Naive thymus-derived CD4-positive, alpha-beta T cell (primary cell): ENCODE data around the gene CBFA2T2. TPM values are rescaled to one million over a fixed set of nuclear protein-coding genes. Genes with fewer than 3 reads are reported as not detected.
A peak's percentile ranks its signal among the peaks of the same experiment; 100 is the strongest.
"Not testable (repeated sequence)": the region's sequence is repeated elsewhere in the genome, so short reads cannot be mapped to it uniquely, and the experiment has no call there.

Experiments
- ATAC-seq: fragments of 150-1000 bp; cut with Tn5 transposase; 2 replicates; pipeline ENCODE4 v1.10.0; 2021; ENCODE audit warnings: mild to moderate bottlenecking, moderate library complexity
- CTCF ChIA-PET: fragments of 350-600 bp; sonication (Branson Sonifier 250); formaldehyde crosslinking; loops from one replicate; lab custom pipeline; 2021; ENCODE audit warnings: antibody characterized with exemption; lab: Charles Lee
- POLR2A ChIA-PET: fragments of 350-600 bp; sonication (Branson Sonifier 250); formaldehyde crosslinking; loops from one replicate; lab custom pipeline; 2021; ENCODE audit warnings: antibody characterized with exemption, inconsistent platforms; lab: Charles Lee
- DNase-seq, 9 donors: peaks; one replicate each; pipeline versions ENCODE4 v3.0.0 to v3.0.0-alpha.2; 2020 to 2022; ENCODE audit warnings: mixed read lengths in 1 of 9
- H3K27ac ChIP-seq: one replicate; pipeline ENCODE4 v1.7.0; 2013; ENCODE audit warnings: mild to moderate bottlenecking, low read depth, low read length, moderate library complexity
- H3K27me3 ChIP-seq, 2 donors: one replicate each; pipeline ENCODE4 v1.7.0; 2013; ENCODE audit warnings: low read length in 2 of 2, mild to moderate bottlenecking in 2 of 2, moderate library complexity in 2 of 2; ENCODE audit not compliant: control insufficient read depth in 2 of 2, insufficient read depth in 2 of 2
- H3K36me3 ChIP-seq, 3 experiments: 1 replicate in 2 of 3; 2 replicates in 1 of 3; pipeline ENCODE4 v1.7.0; 2013; ENCODE audit warnings: low read length in 3 of 3, mild to moderate bottlenecking in 3 of 3, moderate library complexity in 1 of 3; ENCODE audit not compliant: insufficient read depth in 3 of 3, control insufficient read depth in 2 of 3
- H3K4me1 ChIP-seq, 2 donors: one replicate each; pipeline ENCODE4 v1.7.0; 2013; ENCODE audit warnings: low read length in 2 of 2, mild to moderate bottlenecking in 2 of 2, moderate library complexity in 1 of 2; ENCODE audit not compliant: control insufficient read depth in 2 of 2, insufficient read depth in 2 of 2
- H3K4me3 ChIP-seq: 2 replicates; pipeline ENCODE4 v1.7.0; 2013; ENCODE audit warnings: mild to moderate bottlenecking, low read length
- H3K9me3 ChIP-seq, 3 experiments: 1 replicate in 2 of 3; 2 replicates in 1 of 3; pipeline ENCODE4 v1.7.0; 2013; ENCODE audit warnings: low read length in 3 of 3; ENCODE audit not compliant: control insufficient read depth in 2 of 3
- H3K27ac Mint-ChIP-seq, 9 donors: one replicate each; pipeline ENCODE4 v1.8.0; 2020 to 2022; ENCODE audit warnings: mixed read lengths in 9 of 9, mild to moderate bottlenecking in 8 of 9, moderate library complexity in 5 of 9, inconsistent platforms in 2 of 9
- H3K27me3 Mint-ChIP-seq, 5 donors: one replicate each; pipeline ENCODE4 v1.8.0; 2021 to 2022; ENCODE audit warnings: mixed read lengths in 5 of 5, mild to moderate bottlenecking in 1 of 5
- H3K36me3 Mint-ChIP-seq, 5 donors: one replicate each; pipeline ENCODE4 v1.8.0; 2020 to 2022; ENCODE audit warnings: mixed read lengths in 5 of 5, mild to moderate bottlenecking in 3 of 5, inconsistent platforms in 1 of 5
- H3K4me1 Mint-ChIP-seq, 7 donors: one replicate each; pipeline ENCODE4 v1.8.0; 2020 to 2022; ENCODE audit warnings: mixed read lengths in 7 of 7, mild to moderate bottlenecking in 3 of 7, inconsistent platforms in 1 of 7
- H3K4me3 Mint-ChIP-seq, 10 donors: one replicate each; pipeline ENCODE4 v1.8.0; 2020 to 2022; ENCODE audit warnings: mild to moderate bottlenecking in 10 of 10, mixed read lengths in 10 of 10, moderate library complexity in 6 of 10, inconsistent platforms in 2 of 10
- H3K9me3 Mint-ChIP-seq, 11 donors: one replicate each; pipeline ENCODE4 v1.8.0; 2020 to 2022; ENCODE audit warnings: mixed read lengths in 11 of 11, mild to moderate bottlenecking in 4 of 11, inconsistent platforms in 1 of 11, moderate library complexity in 1 of 11
- intact Hi-C, 2 donors: fragments of 100-400 bp; cut with micrococcal nuclease; formaldehyde crosslinking; loops; one replicate each; pipeline ENCODE4 v1.15.1; 2023
- polyA plus RNA-seq, 2 donors: library from polyadenylated mRNA; unstranded; fragments of 300-500 nt; fragmentation: Illumina TruSeq; gene quantifications; one replicate each; pipeline ENCODE4 v1.2.3, GENCODE V29; 2021
- total RNA-seq, 6 experiments: library from RNA in 5 of 6; stranded (reverse) in 5 of 6; gene quantifications; 1 replicate in 5 of 6; 2 replicates in 1 of 6; pipeline ENCODE4 v1.2.3 and lab custom pipeline; 2021 to 2026

Gene CBFA2T2
- total and polyA plus RNA-seq, 7 experiments from 2014 or later, result 13.5 to 37.8 (median 26.8) TPM

DNA sequence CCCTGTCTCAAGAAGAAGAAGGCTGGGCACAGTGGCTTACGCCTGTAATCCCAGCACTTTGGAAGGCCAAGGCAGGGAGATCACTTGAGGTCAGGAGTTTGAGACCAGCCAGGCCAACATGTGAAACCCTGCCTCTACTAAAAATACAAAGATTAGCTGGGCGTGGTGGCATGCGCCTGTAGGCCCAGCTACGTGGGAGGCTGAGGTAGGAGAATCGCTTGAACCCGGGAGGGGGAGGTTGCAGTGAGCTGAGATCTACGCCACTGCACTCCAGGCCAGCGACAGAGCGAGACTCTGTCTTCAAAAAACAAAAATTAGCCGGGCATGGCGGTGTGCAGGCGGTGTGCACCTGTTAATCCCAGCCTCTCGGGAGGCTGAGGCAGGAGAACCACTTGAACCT is 22.0 kb downstream of the CBFA2T2 start:
- DNase-seq, H3K4me3 Mint-ChIP-seq, H3K9me3 ChIP-seq, intact Hi-C loops, ATAC-seq, H3K4me1 ChIP-seq, H3K27me3 ChIP-seq, H3K27me3 Mint-ChIP-seq, H3K36me3 ChIP-seq, H3K27ac Mint-ChIP-seq, CTCF ChIA-PET, H3K4me3 ChIP-seq, POLR2A ChIA-PET, H3K27ac ChIP-seq: not testable (repeated sequence)
- Mint-ChIP-seq H3K4me1 (peaks cover 12 to 50% (median 34%) of the 10 kb centered on the region in 7 donors), H3K36me3 (peaks cover 4 to 26% (median 20%) of the 10 kb centered on the region in 5 donors), H3K9me3 (peaks cover 0 to 15% (median 0%) of the 10 kb centered on the region in 11 donors)

DNA sequence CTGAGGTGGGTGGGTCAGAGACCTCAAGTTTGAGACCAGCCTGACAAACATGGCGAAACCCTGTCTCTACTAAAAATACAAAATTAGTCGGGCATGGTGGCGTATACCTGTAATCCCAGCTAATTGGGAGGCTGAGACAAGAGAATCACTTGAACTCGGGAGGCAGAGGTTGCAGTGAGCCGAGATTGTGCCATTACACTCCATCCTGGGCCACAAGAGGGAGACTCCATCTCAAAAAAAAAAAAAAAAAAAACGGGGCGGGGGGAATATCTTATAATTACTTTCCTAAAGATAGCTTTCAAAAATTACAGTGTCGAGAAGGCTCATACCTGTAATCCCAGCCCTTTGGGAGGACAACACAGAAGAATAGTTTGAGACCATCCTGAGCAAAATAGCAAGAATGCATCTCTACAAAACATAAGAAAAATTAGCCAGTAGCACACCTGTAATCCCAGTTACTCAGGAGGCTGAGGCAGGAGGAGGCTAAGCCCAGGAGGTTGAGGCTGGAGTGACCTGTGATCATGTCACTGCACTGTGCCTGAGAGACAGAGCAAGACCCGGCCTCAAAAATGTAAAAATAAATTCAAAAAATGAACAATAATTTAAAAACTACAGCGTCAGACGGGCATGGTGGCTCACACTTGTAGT is 25.8 kb downstream of the CBFA2T2 start:
- ChIA-PET CTCF (interaction anchor here (0.6 to 0.7 kb wide), 2 partner anchors 77 to 119 kb away, joined by 5 to 7 read pairs; no protein-coding TSS in a partner anchor), POLR2A (no interaction called here)
- DNase-seq (peak in 1 of 9 donors; percentile 5), ATAC-seq (no peak)
- Mint-ChIP-seq H3K27me3 (no peaks in the 10 kb centered on the region), H3K4me3 (no peak overlapping the region), H3K27ac (no peak overlapping the region), H3K4me1 (peaks cover 6 to 33% (median 24%) of the 10 kb centered on the region in 7 donors), H3K9me3 (peaks cover 0 to 1% (median 0%) of the 10 kb centered on the region in 11 donors), H3K36me3 (peaks cover 0 to 5% (median under 1%) of the 10 kb centered on the region in 5 donors)
- Histone ChIP-seq H3K27ac (no peak overlapping the region), H3K4me3 (no peak overlapping the region), H3K9me3 (no peaks in the 10 kb centered on the region), H3K36me3 (no peaks in the 10 kb centered on the region), H3K4me1 (no peaks in the 10 kb centered on the region), H3K27me3 (no peaks in the 10 kb centered on the region)
- intact Hi-C loops, result no loop called here

DNA sequence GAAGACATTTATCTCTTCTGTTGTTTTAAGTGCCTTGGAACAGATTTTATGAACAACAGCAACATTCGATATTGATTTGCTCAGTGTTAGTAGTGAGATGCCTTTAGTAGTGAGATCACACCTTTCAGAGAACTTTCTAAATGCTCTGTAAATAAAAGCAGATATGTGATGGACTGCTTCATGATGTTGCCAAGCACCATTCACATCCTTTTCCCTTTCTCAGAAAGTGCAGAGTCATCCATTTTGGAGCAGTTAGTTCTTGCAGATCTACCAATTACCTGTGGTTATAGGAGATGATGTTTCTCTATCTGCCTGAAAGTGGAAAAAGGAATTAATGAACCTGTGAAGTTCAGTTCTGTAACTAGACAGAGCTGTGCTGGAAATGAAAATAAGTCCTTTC is 27.0 kb downstream of the CBFA2T2 start:
- Mint-ChIP-seq H3K9me3 (peaks cover 0 to 1% (median 0%) of the 10 kb centered on the region in 11 donors), H3K27ac (peak overlapping the region in 5 of 9 donors; percentile 0 to 38 (median 23)), H3K27me3 (no peaks in the 10 kb centered on the region), H3K4me3 (no peak overlapping the region), H3K36me3 (peaks cover 0 to 8% (median 0%) of the 10 kb centered on the region in 5 donors), H3K4me1 (peaks cover 6 to 36% (median 26%) of the 10 kb centered on the region in 7 donors)
- ATAC-seq, result no peak
- no peak for DNase-seq
- intact Hi-C loops, result no loop called here
- Histone ChIP-seq H3K9me3 (no peaks in the 10 kb centered on the region), H3K36me3 (no peaks in the 10 kb centered on the region), H3K27ac (no peak overlapping the region), H3K27me3 (no peaks in the 10 kb centered on the region), H3K4me3 (no peak overlapping the region), H3K4me1 (no peaks in the 10 kb centered on the region)
- POLR2A ChIA-PET, result no interaction called here
- CTCF ChIA-PET, result no interaction called here

DNA sequence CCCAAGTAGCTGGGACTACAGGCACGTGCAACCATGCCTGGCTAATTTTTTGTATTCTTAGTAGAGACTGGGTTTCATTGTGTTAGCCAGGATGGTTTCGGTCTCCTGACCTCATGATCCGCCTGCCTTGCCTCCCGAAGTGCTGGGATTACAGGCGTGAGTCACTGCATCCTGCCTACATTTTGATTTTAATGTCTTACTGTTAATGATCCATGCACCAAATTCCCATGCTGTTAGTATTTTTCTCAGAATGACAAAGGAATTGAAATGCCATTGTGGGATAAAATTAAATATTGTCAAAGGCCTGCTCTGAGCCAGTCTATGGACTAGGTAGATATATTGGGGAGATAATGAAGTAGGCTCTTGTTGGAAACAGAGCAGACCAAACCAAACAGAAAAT is 28.2 kb downstream of the CBFA2T2 start:
- peaks cover 0 to 1% (median 0%) of the 10 kb centered on the region in 11 donors for H3K9me3 Mint-ChIP-seq
- DNase-seq (no peak), ATAC-seq (no peak)
- CTCF ChIA-PET, result no interaction called here
- peaks cover 0 to 4% (median 0%) of the 10 kb centered on the region in 5 donors for H3K36me3 Mint-ChIP-seq
- H3K4me1 Mint-ChIP-seq, result peaks cover 0 to 37% (median 26%) of the 10 kb centered on the region in 7 donors
- no peaks in the 10 kb centered on the region for H3K27me3 Mint-ChIP-seq
- Histone ChIP-seq H3K4me3 (no peak overlapping the region), H3K9me3 (no peaks in the 10 kb centered on the region), H3K27me3 (no peaks in the 10 kb centered on the region), H3K27ac (no peak overlapping the region), H3K4me1 (no peaks in the 10 kb centered on the region), H3K36me3 (no peaks in the 10 kb centered on the region)
- H3K27ac Mint-ChIP-seq, result no peak overlapping the region
- H3K4me3 Mint-ChIP-seq, result no peak overlapping the region
- intact Hi-C loops, result no loop called here
- POLR2A ChIA-PET, result no interaction called here

DNA sequence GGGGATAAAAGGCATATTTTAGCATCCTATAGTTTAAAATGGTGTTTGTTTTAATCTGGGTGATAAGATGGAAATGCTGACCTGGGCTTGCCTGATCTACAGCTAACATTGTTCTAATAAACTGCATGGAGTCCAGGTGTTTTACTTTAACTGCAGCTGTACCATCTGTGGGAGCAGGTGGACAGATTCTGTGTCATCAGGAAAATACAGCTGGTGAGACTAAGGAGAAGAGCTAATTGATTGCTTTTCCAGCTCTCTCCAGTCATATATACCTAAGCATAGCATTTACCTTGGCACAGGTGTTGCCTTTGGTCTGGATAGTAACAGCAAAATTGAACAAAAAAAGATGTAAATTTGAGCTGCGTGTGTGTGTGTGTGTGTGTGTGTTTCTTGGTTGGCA is 31.6 kb downstream of the CBFA2T2 start:
- no peak overlapping the region for H3K4me3 ChIP-seq
- H3K27me3 ChIP-seq, result no peaks in the 10 kb centered on the region
- Mint-ChIP-seq H3K27me3 (no peaks in the 10 kb centered on the region), H3K4me1 (peaks cover 0 to 28% (median 17%) of the 10 kb centered on the region in 7 donors), H3K27ac (peak overlapping the region in 1 of 9 donors; percentile 2), H3K9me3 (no peaks in the 10 kb centered on the region), H3K4me3 (no peak overlapping the region), H3K36me3 (peaks cover 0 to 15% (median 5%) of the 10 kb centered on the region in 5 donors)
- ATAC-seq (no peak), DNase-seq (no peak)
- H3K36me3 ChIP-seq, result peaks cover 0 to 8% (median 0%) of the 10 kb centered on the region in 3 experiments
- POLR2A ChIA-PET, result no interaction called here
- CTCF ChIA-PET, result no interaction called here
- intact Hi-C loops, result no loop called here
- H3K4me1 ChIP-seq, result no peaks in the 10 kb centered on the region
- no peak overlapping the region for H3K27ac ChIP-seq
- no peaks in the 10 kb centered on the region for H3K9me3 ChIP-seq

DNA sequence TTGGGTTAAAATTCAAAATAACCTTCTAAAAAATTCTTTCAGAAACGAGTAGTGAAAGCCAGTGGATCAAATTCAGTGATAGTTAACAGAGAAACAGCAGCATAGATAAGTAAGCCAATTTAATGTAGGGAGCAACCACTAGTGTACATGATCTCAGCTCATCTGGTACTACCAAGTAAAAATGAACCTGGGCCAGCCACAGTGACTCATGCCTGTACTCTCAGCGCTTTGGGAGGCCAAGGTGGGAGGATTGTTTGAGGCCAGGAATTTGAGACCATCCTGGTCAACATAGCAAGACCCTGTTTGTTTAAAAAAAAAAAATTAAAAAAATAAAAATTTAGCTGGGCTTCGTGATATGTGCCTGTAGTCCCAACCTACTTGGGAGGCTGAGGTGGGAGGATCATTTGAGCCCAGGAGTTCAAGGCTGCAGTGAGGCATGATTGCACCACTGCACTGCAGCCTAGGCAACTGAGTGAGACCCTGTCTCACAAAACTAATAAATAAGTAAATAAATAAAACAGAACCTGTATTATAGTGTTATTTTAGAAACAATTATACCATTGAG is 32.4 kb downstream of the CBFA2T2 start:
- no peak for ATAC-seq
- H3K27ac Mint-ChIP-seq, result peak overlapping the region in 1 of 9 donors; percentile 2
- H3K4me3 Mint-ChIP-seq, result no peak overlapping the region
- no peaks in the 10 kb centered on the region for H3K27me3 ChIP-seq
- H3K27me3 Mint-ChIP-seq, result no peaks in the 10 kb centered on the region
- CTCF ChIA-PET, result interaction anchor here (0.7 kb wide), 1 partner anchor 8 kb away, joined by 3 read pairs; no protein-coding TSS in a partner anchor
- no peaks in the 10 kb centered on the region for H3K4me1 ChIP-seq
- H3K36me3 ChIP-seq, result peaks cover 0 to 8% (median 0%) of the 10 kb centered on the region in 3 experiments
- H3K27ac ChIP-seq, result no peak overlapping the region
- H3K36me3 Mint-ChIP-seq, result peaks cover 0 to 15% (median 5%) of the 10 kb centered on the region in 5 donors
- H3K9me3 Mint-ChIP-seq, result no peaks in the 10 kb centered on the region
- POLR2A ChIA-PET, result interaction anchor here (0.7 to 0.9 kb wide), 2 partner anchors 20 to 168 kb away, joined by 3 read pairs; no protein-coding TSS in a partner anchor
- intact Hi-C loops, result no loop called here
- no peak for DNase-seq
- H3K4me1 Mint-ChIP-seq, result peaks cover 0 to 21% (median 16%) of the 10 kb centered on the region in 7 donors
- no peak overlapping the region for H3K4me3 ChIP-seq
- H3K9me3 ChIP-seq, result no peaks in the 10 kb centered on the region
